Right renal cortex interstitium (tissue), 3 donors: ENCODE data around the gene GLIPR2. TPM values are rescaled to one million over a fixed set of nuclear protein-coding genes. Genes with fewer than 3 reads are reported as not detected.
"Not testable (repeated sequence)": the region's sequence is repeated elsewhere in the genome, so short reads cannot be mapped to it uniquely, and the experiment has no call there.

Source experiments
- DNase-seq, 3 donors: peaks; one replicate each; pipeline ENCODE4 v3.0.0-alpha.2; 2013; ENCODE audit warnings: low read depth in 3 of 3, low spot score in 2 of 3
- polyA plus RNA-seq, 3 donors: library from polyadenylated mRNA; unstranded; fragments of 120-200 nt; gene quantifications; one replicate each; pipeline ENCODE4 v1.2.1, GENCODE V29; 2013; ENCODE audit not compliant: insufficient read length in 3 of 3

GLIPR2 gene
- 10 to 100 TPM; 33.9 to 40.8 (median 40.0) TPM for polyA plus RNA-seq

GRCh38 chr9:36136272-36136893 is at the start of gene GLIPR2:
Gene GLIPR2 (plus strand): TSS chr9:36136733. CDS start chr9:36136779, 46 bp downstream.
- DNase-seq, result peak in 1 of 3 donors; percentile 32

- DNase-seq, result not testable (repeated sequence)
Observed at GRCh38 chr9:36087054-36087453, 49.5 kb upstream of the GLIPR2 start.

- no peak for DNase-seq
Observed at GRCh38 chr9:36088020-36088419, 48.5 kb upstream of the GLIPR2 start.

- peak in 2 of 3 donors; percentile 47 to 50 for DNase-seq
Observed at GRCh38 chr9:36091026-36091953, 45.2 kb upstream of the GLIPR2 start.

- DNase-seq, result no peak
Observed at GRCh38 chr9:36092014-36092413, 44.5 kb upstream of the GLIPR2 start.

GRCh38 chr9:36092509-36093215 is 43.9 kb upstream of the GLIPR2 start:
- no peak for DNase-seq

GRCh38 chr9:36093384-36093783 is 43.1 kb upstream of the GLIPR2 start:
- DNase-seq, result no peak

GRCh38 chr9:36099718-36100117 is 36.8 kb upstream of the GLIPR2 start:
- no peak for DNase-seq

- DNase-seq, result no peak
Observed at GRCh38 chr9:36100532-36100931, 36.0 kb upstream of the GLIPR2 start.

- DNase-seq, result no peak
Observed at GRCh38 chr9:36101916-36102741, 34.4 kb upstream of the GLIPR2 start.

- peak in 2 of 3 donors; percentile 51 to 60 for DNase-seq
Observed at GRCh38 chr9:36102742-36103495, 33.6 kb upstream of the GLIPR2 start.

GRCh38 chr9:36109071-36109470 is 27.5 kb upstream of the GLIPR2 start:
- DNase-seq, result no peak

- no peak for DNase-seq
Observed at GRCh38 chr9:36110434-36110833, 26.1 kb upstream of the GLIPR2 start.

GRCh38 chr9:36112516-36112915 is 24.0 kb upstream of the GLIPR2 start:
- no peak for DNase-seq

GRCh38 chr9:36113999-36114398 is 22.5 kb upstream of the GLIPR2 start:
- no peak for DNase-seq

- DNase-seq, result no peak
Observed at GRCh38 chr9:36116593-36116992, 19.9 kb upstream of the GLIPR2 start.

- no peak for DNase-seq
Observed at GRCh38 chr9:36118201-36118600, 18.3 kb upstream of the GLIPR2 start.

GRCh38 chr9:36118706-36119105 is 17.8 kb upstream of the GLIPR2 start:
- no peak for DNase-seq

- no peak for DNase-seq
Observed at GRCh38 chr9:36119476-36119875, 17.1 kb upstream of the GLIPR2 start.

- DNase-seq, result no peak
Observed at GRCh38 chr9:36120705-36121104, 15.8 kb upstream of the GLIPR2 start.
